ENCODE data around the gene CHADL.

CHADL gene

DNA sequence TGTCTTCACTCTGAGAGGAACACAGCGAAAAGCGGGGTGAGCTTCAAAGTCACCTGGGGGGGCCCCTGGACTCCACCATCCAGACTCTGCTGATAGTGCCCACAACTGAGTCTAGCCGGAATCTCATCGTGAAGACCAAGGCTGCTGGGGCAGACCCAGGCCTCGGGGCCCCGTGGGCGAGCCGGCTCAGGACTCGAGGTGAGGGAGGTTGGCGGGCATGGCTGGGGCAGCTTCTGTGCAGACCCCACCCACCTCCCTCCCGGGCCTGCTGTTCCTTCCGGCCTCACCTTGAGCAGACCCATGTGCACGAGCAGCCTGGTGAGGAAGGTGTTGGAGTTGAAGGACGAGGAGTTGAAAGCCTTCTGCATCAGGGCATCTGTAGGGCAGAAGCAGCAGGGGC lies 8.7 kb upstream of the CHADL start:
- peaks cover 75% of the 10 kb centered on the region for H3K36me3 ChIP-seq (ENCODE audit: insufficient read depth, low read length)
- H3K4me3 ChIP-seq, result no peak overlapping the region
- H3K9me3 ChIP-seq (ENCODE audit: low read depth, low read length), result no peaks in the 10 kb centered on the region
- no peak overlapping the region for H3K9ac ChIP-seq (ENCODE audit: insufficient read length)
- DNase-seq (ENCODE audit: low read depth, low spot score), result no peak
- TF ChIP-seq POLR2AphosphoS5 (IDR thresholded peaks at IDR 0.05; ENCODE audit: borderline replicate concordance, low read depth, low read length) (no peak), EZH2 (IDR thresholded peaks at IDR 0.05) (no peak), FOXP2 (optimal IDR thresholded peaks at IDR 0.05; ENCODE audit: control extremely low read depth, extremely low read length, insufficient read depth) (no peak)
- H3K27ac ChIP-seq, result no peak overlapping the region

DNA sequence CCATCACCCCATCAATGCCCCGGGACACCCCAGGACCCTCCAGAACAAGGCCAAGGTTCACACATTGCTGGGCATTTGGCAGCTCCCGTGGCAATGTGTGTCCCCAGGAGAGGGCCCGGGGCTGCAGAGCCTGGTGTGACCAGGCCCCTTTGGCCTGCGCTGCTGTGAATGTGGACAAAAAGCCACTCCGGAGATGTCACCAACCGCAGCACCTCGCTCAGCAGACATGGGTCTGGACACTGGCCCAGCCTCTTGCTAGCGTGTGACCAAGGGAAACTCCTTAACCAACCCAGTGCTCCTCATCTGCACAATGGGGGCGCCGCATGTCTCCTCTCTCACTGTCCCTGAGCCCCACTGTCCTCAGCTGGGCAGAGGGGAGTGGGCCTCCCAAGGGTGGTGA lies 8.0 kb upstream of the CHADL start:
- peaks cover 70% of the 10 kb centered on the region for H3K36me3 ChIP-seq (ENCODE audit: insufficient read depth, low read length)
- no peak overlapping the region for H3K9ac ChIP-seq (ENCODE audit: insufficient read length)
- TF ChIP-seq EZH2 (IDR thresholded peaks at IDR 0.05) (no peak), POLR2AphosphoS5 (IDR thresholded peaks at IDR 0.05; ENCODE audit: borderline replicate concordance, low read depth, low read length) (no peak), FOXP2 (optimal IDR thresholded peaks at IDR 0.05; ENCODE audit: control extremely low read depth, extremely low read length, insufficient read depth) (no peak)
- no peak for DNase-seq (ENCODE audit: low read depth, low spot score)
- no peak overlapping the region for H3K4me3 ChIP-seq
- no peaks in the 10 kb centered on the region for H3K9me3 ChIP-seq (ENCODE audit: low read depth, low read length)
- H3K27ac ChIP-seq, result no peak overlapping the region

DNA sequence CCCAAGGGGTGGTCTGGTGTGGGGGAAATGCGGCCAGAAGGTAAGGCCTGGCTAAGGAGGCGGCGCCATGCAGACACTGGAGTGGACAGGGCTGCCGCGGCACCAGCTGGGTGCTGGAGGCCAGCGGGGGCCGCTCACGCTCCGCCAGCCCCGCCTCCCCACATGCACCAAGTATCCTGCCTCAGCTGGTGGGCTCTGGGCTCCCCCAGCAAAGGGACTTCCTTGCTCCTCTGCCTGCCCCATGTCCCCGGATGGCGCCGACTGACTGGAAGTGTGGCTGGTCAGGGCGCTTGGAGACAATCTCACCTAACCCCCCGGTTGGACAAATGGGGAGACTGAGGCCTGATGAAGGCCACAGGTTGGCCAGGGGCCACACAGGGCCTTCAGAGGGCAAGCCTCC lies 7.6 kb upstream of the CHADL start:
- DNase-seq (ENCODE audit: low read depth, low spot score), result no peak
- Histone ChIP-seq H3K9me3 (ENCODE audit: low read depth, low read length) (no peaks in the 10 kb centered on the region), H3K4me3 (no peak overlapping the region), H3K9ac (ENCODE audit: insufficient read length) (no peak overlapping the region), H3K27ac (no peak overlapping the region), H3K36me3 (ENCODE audit: insufficient read depth, low read length) (peaks cover 65% of the 10 kb centered on the region)
- TF ChIP-seq EZH2 (IDR thresholded peaks at IDR 0.05) (no peak), POLR2AphosphoS5 (IDR thresholded peaks at IDR 0.05; ENCODE audit: borderline replicate concordance, low read depth, low read length) (no peak)

DNA sequence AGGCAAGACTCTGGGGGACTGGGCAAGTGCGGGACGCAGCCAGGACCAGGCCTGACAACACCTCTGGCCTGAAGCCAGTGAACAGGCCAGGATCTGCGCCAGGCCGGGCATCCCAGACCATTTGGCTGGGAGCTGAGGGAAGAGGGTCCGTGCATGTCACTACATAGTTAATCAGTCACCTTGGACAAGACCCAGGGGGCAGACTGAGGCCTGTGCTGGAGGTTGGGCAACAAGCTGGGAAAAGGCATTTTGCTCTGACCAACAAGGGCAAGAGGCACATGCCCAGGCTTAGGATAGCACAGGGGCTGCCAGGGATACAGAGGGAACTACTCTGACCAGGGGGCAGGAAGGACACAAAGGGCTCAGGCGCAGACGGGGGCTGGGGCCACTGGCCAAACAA lies 7.0 kb upstream of the CHADL start:
- Histone ChIP-seq H3K4me3 (no peak overlapping the region), H3K27ac (no peak overlapping the region), H3K9ac (ENCODE audit: insufficient read length) (no peak overlapping the region), H3K36me3 (ENCODE audit: insufficient read depth, low read length) (peaks cover 59% of the 10 kb centered on the region), H3K9me3 (ENCODE audit: low read depth, low read length) (no peaks in the 10 kb centered on the region)
- DNase-seq (ENCODE audit: low read depth, low spot score), result no peak
- TF ChIP-seq EZH2 (IDR thresholded peaks at IDR 0.05), result no peak
- no peak for TF ChIP-seq FOXP2 (optimal IDR thresholded peaks at IDR 0.05; ENCODE audit: control extremely low read depth, extremely low read length, insufficient read depth)
- TF ChIP-seq POLR2AphosphoS5 (IDR thresholded peaks at IDR 0.05; ENCODE audit: borderline replicate concordance, low read depth, low read length), result no peak

DNA sequence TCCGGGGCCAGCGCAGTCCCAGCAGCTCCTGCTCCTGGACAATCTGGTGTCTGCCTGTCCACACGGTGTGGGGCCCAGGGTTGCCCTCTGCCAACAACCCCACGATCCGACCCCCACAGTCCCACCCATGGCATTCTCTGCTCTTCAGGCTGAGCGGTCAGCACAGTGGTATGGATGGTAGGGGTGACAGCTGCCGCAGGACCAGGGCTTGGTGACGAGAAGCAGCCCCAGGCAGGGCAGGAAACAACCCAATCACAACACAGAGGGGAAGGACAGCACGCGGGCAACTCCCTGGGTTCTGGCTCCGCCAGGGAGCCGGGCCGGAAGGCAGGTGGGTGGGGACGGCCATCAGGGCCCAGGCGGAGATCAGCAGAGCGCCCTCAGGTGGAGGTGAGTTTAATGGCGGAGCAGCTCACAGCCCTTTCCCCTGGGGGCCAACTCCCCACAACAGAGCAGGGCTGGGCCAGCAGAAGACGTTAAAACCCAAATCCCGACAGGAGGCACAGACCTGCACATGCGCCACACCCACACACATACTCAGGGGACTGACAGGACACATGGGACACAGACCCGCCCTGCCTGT lies 5.3 kb upstream of the CHADL start:
- H3K9ac ChIP-seq (ENCODE audit: insufficient read length), result no peak overlapping the region
- H3K27ac ChIP-seq, result no peak overlapping the region
- DNase-seq (ENCODE audit: low read depth, low spot score), result no peak
- H3K4me3 ChIP-seq, result no peak overlapping the region
- H3K9me3 ChIP-seq (ENCODE audit: low read depth, low read length), result no peaks in the 10 kb centered on the region
- peaks cover 45% of the 10 kb centered on the region for H3K36me3 ChIP-seq (ENCODE audit: insufficient read depth, low read length)
- no peak for TF ChIP-seq FOXP2 (optimal IDR thresholded peaks at IDR 0.05; ENCODE audit: control extremely low read depth, extremely low read length, insufficient read depth)
- no peak for TF ChIP-seq POLR2AphosphoS5 (IDR thresholded peaks at IDR 0.05; ENCODE audit: borderline replicate concordance, low read depth, low read length)
- no peak for TF ChIP-seq EZH2 (IDR thresholded peaks at IDR 0.05)

DNA sequence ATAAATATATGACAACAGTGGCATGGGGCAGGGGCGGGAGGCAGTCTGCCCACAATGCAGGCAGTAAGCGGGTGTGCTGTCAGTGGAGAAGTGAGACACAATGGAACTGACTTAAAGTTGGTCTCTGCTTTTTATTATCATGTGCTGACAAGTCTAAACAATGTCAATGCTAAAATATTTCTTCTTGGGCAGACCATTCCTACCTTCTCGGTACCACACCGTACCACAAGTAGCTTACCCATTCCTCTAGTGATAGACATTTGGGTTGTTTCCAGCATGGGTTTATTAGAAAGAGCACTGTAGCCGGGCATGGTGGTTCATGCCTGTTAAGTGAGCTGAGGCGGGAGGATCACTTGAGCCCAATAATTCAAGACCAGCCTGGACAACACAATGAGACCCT lies 2.6 kb upstream of the CHADL start:
- H3K4me3 ChIP-seq, result no peak overlapping the region
- H3K27ac ChIP-seq, result no peak overlapping the region
- DNase-seq (ENCODE audit: low read depth, low spot score), result no peak
- H3K36me3 ChIP-seq (ENCODE audit: insufficient read depth, low read length), result peaks cover 19% of the 10 kb centered on the region; the same call in 1 of the 2 replicates
- TF ChIP-seq EZH2 (IDR thresholded peaks at IDR 0.05), result no peak
- no peak for TF ChIP-seq FOXP2 (optimal IDR thresholded peaks at IDR 0.05; ENCODE audit: control extremely low read depth, extremely low read length, insufficient read depth)
- TF ChIP-seq POLR2AphosphoS5 (IDR thresholded peaks at IDR 0.05; ENCODE audit: borderline replicate concordance, low read depth, low read length), result no peak
- H3K9ac ChIP-seq (ENCODE audit: insufficient read length), result no peak overlapping the region
- no peaks in the 10 kb centered on the region for H3K9me3 ChIP-seq (ENCODE audit: low read depth, low read length)

DNA sequence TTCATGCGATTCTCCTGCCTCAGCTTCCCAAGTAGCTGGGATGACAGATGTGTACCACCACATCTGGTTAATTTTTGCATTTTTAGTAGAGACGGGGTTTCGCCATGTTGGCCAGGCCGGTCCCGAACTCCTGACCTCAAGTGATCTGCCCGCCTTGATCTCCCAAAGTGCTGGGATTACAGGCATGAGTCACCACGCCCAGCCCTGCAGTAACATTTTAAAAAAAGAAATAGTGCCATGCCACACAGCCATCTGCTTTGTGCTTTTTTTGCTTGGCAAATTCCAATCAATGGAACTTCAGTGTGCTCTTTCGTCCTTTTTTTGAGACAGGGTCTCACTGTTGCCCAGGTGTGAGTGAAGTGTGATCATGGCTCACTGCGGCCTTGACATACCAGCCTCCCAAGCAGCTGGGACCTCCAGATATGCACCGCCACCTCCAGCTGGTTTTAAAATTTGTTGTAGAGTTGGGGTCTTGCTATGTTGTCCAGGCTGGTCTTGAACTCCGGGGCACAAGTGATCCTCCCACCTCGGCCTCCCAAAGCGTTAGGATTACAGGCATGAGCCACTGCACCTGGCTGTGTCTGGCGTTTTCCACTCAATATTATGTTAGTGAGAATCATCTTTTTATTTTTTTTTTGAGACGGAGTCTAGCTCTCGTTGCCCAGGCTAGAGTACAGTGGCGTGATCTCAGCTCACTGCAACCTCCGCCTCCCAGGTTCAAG lies 1.8 kb upstream of the CHADL start:
- DNase-seq (ENCODE audit: low read depth, low spot score), result no peak
- no peak for TF ChIP-seq FOXP2 (optimal IDR thresholded peaks at IDR 0.05; ENCODE audit: control extremely low read depth, extremely low read length, insufficient read depth)
- TF ChIP-seq EZH2 (IDR thresholded peaks at IDR 0.05), result no peak
- TF ChIP-seq POLR2AphosphoS5 (IDR thresholded peaks at IDR 0.05; ENCODE audit: borderline replicate concordance, low read depth, low read length), result no peak
- no peaks in the 10 kb centered on the region for H3K9me3 ChIP-seq (ENCODE audit: low read depth, low read length)
- peaks cover 11% of the 10 kb centered on the region; the same call in 1 of the 2 replicates for H3K36me3 ChIP-seq (ENCODE audit: insufficient read depth, low read length)
- no peak overlapping the region for H3K9ac ChIP-seq (ENCODE audit: insufficient read length)
- no peak overlapping the region for H3K27ac ChIP-seq
- no peak overlapping the region for H3K4me3 ChIP-seq

DNA sequence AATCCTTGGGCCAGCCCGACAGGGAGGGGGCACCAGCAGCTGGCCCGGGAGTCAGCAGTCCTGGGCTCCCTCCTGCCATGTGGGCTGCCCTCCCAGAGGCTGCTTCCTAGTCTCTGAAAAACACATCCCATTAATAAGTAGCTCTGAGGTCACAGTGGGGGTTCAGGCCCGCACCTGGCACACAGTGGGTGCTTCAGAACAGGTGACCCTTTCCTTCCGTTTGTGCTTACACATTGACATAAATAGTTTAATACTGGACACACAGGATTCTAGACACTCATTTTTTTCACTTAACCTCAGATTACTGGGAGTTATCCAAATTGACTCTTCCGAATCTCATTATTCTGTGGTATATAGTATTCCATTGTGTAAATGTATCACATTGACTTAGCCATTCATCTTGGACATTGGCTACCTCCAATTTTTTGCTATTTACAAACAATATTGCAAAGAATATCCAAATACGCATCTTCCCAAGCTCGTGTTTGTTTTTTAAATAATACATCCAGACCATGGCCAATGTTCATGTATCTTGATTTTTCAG lies 474 bp upstream of the CHADL start:
- no peak for TF ChIP-seq FOXP2 (optimal IDR thresholded peaks at IDR 0.05; ENCODE audit: control extremely low read depth, extremely low read length, insufficient read depth)
- no peak for TF ChIP-seq POLR2AphosphoS5 (IDR thresholded peaks at IDR 0.05; ENCODE audit: borderline replicate concordance, low read depth, low read length)
- H3K36me3 ChIP-seq (ENCODE audit: insufficient read depth, low read length), result peaks cover under 1% of the 10 kb centered on the region; the same call in 1 of the 2 replicates
- no peak for DNase-seq (ENCODE audit: low read depth, low spot score)
- no peak overlapping the region for H3K9ac ChIP-seq (ENCODE audit: insufficient read length)
- no peak overlapping the region for H3K27ac ChIP-seq
- H3K4me3 ChIP-seq, result no peak overlapping the region
- H3K9me3 ChIP-seq (ENCODE audit: low read depth, low read length), result no peaks in the 10 kb centered on the region

Measured in SK-N-MC (cell line).